Calu3 (cell line): ENCODE results near the gene CCL28. TPM values are rescaled to one million over a fixed set of nuclear protein-coding genes. Genes with fewer than 3 reads are reported as not detected.

Experiments used
- BruUV-seq: library from RNA; stranded (reverse); fragments of 400-500 nt; replicated peaks from 2 replicates; lab custom pipeline; 2021; lab: Mats Ljungman, UMichigan
- CTCF ChIA-PET: fragments of 300-600 bp; sonication (Branson Sonifier 250); formaldehyde crosslinking; loops from one replicate; lab custom pipeline; 2022; ENCODE audit warnings: antibody characterized with exemption; lab: Charles Lee
- DNase-seq: peaks from one replicate; pipeline ENCODE4 v3.0.0; 2022
- H3K27ac Mint-ChIP-seq: one replicate; pipeline ENCODE4 v1.8.0; 2022; ENCODE audit warnings: mixed read lengths; ENCODE audit not compliant: unreplicated experiment
- H3K27me3 Mint-ChIP-seq: one replicate; pipeline ENCODE4 v1.8.0; 2022; ENCODE audit warnings: mixed read lengths; ENCODE audit not compliant: unreplicated experiment
- H3K36me3 Mint-ChIP-seq: one replicate; pipeline ENCODE4 v1.8.0; 2022; ENCODE audit warnings: mild to moderate bottlenecking, moderate library complexity, mixed read lengths; ENCODE audit not compliant: insufficient read depth, unreplicated experiment
- H3K4me1 Mint-ChIP-seq: one replicate; pipeline ENCODE4 v1.8.0; 2022; ENCODE audit warnings: mild to moderate bottlenecking, low read depth, mixed read lengths; ENCODE audit not compliant: unreplicated experiment
- H3K4me3 Mint-ChIP-seq: one replicate; pipeline ENCODE4 v1.8.0; 2022; ENCODE audit warnings: mild to moderate bottlenecking, low read depth, moderate library complexity, mixed read lengths; ENCODE audit not compliant: unreplicated experiment
- H3K9me3 Mint-ChIP-seq: one replicate; pipeline ENCODE4 v1.8.0; 2022; ENCODE audit warnings: low read depth, mixed read lengths; ENCODE audit not compliant: unreplicated experiment
- intact Hi-C: fragments of 100-400 bp; cut with micrococcal nuclease; formaldehyde crosslinking; loops from one replicate; pipeline ENCODE4 v1.10.0; 2022; ENCODE audit not compliant: unreplicated experiment
- total RNA-seq: library from RNA; stranded (reverse); gene quantifications from 2 replicates; pipeline ENCODE4 v1.2.3, GENCODE V29; 2022
- TF ChIP-seq, protein P1 (sequence below): fragments of 200-600 bp; IDR thresholded peaks from one replicate; pipeline ENCODE4 v1.8.0; 2022; ENCODE audit warnings: antibody characterized with exemption; ENCODE audit not compliant: unreplicated experiment

CCL28 gene
- total RNA-seq, 1 experiment from 2014 or later, result 12.2 TPM

DNA sequence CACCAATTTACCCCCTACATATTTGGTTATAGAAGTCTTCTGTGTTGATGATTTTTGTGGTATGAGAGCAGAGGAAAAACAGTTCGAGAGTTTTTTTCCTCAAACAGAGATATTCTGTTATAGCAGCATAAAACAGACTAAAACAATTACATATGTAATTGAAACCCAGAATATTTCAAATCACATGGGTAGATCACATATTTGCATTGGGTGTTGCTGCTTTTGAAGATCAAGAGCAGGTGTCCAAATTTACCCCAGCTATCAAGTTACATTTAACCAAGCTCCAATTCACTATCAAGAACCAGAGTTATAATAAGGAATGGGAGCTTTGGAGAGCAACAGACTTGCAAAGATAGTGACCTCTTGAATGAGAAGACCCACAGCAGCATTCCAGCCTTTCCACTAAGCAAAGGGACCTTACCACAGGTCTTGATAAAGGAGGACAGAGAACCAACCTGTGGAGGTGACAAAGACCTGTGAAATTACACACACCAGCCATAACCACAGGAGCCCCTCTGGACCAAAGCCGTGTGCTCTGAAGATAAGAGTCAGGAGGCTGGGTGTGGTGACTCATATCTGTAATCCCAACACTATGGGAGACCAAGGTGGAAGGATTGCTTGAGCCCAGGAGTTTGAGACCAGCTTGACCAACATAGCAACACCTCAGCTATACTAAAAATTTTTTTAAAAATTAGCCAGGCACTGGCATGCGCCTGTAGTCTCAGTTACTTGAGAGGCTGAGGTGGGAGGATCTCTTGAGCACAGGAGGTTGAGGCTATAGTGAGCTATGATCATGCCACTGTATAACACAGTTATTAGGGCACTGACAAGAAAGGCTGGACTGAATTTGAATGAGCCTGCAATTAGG is 4.0 kb upstream of the CCL28 start:
- H3K4me3 Mint-ChIP-seq, result no peak overlapping the region
- H3K9me3 Mint-ChIP-seq, result no peaks in the 10 kb centered on the region
- TF ChIP-seq, protein P1, sequence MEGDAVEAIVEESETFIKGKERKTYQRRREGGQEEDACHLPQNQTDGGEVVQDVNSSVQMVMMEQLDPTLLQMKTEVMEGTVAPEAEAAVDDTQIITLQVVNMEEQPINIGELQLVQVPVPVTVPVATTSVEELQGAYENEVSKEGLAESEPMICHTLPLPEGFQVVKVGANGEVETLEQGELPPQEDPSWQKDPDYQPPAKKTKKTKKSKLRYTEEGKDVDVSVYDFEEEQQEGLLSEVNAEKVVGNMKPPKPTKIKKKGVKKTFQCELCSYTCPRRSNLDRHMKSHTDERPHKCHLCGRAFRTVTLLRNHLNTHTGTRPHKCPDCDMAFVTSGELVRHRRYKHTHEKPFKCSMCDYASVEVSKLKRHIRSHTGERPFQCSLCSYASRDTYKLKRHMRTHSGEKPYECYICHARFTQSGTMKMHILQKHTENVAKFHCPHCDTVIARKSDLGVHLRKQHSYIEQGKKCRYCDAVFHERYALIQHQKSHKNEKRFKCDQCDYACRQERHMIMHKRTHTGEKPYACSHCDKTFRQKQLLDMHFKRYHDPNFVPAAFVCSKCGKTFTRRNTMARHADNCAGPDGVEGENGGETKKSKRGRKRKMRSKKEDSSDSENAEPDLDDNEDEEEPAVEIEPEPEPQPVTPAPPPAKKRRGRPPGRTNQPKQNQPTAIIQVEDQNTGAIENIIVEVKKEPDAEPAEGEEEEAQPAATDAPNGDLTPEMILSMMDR, result no peak
- peaks cover 40% of the 10 kb centered on the region for H3K4me1 Mint-ChIP-seq
- no peak overlapping the region for H3K27ac Mint-ChIP-seq
- H3K27me3 Mint-ChIP-seq, result no peaks in the 10 kb centered on the region
- intact Hi-C loops, result no loop called here
- CTCF ChIA-PET, result interaction anchor here (0.6 to 1.3 kb wide), 4 partner anchors 26 to 208 kb away, joined by 3 to 4 read pairs (median 4); partner anchors contain the start of genes HMGCS1 and TMEM267
- no peak for DNase-seq
- peaks cover 5% of the 10 kb centered on the region for H3K36me3 Mint-ChIP-seq
- BruUV-seq, result no TSS peak

DNA sequence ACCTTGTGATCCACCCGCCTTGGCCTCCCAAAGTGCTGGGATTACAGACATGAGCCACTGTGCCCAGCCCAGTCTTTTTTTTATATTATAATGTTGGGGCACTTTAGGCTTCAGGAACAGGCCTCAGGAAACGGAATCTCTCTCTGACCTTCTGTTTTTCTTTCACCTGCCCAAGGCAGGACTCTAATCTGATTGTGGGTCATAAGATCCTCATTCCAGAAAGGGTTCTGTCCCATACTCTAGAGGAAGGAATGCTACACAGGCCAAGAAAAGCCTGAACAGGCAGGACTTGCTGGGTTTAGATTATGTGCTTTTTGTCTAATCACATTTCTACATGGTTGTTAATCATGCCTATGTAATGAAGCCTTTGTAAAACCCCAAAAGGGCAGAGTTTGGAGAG is 1.8 kb upstream of the CCL28 start:
- Mint-ChIP-seq H3K9me3 (no peaks in the 10 kb centered on the region), H3K36me3 (peaks cover 7% of the 10 kb centered on the region), H3K27me3 (no peaks in the 10 kb centered on the region), H3K27ac (no peak overlapping the region), H3K4me3 (no peak overlapping the region), H3K4me1 (peaks cover 46% of the 10 kb centered on the region)
- BruUV-seq, result no TSS peak
- TF ChIP-seq, protein P1, result no peak
- DNase-seq, result no peak
- CTCF ChIA-PET, result no interaction called here
- intact Hi-C loops, result no loop called here

DNA sequence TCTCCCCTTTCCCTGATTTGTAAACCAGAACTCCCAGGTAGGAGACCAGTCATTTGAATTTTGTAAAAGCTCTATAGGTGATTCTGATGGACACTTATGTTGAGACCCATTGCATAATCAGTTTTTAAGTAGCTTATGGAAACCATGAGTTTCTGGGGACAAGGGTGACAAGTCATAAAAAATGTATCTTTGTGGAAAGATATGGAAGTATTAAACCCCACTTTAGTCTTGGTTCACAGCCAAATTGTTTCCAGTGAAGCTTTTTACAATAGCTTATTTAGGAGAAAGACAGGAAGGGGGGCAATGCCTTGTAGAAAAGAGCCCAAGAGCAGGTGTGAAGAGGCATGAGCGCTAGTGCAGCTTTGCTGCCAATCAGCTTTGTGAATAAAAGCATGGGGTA is 453 bp upstream of the CCL28 start:
- no TSS peak for BruUV-seq
- Mint-ChIP-seq H3K36me3 (peaks cover 7% of the 10 kb centered on the region), H3K27me3 (no peaks in the 10 kb centered on the region), H3K4me3 (no peak overlapping the region), H3K27ac (no peak overlapping the region), H3K4me1 (peaks cover 46% of the 10 kb centered on the region), H3K9me3 (no peaks in the 10 kb centered on the region)
- CTCF ChIA-PET, result interaction anchor here (1.1 kb wide), 1 partner anchor 71 kb away, joined by 4 read pairs; the partner anchor contains the start of gene TMEM267
- DNase-seq, result no peak
- intact Hi-C loops, result no loop called here
- TF ChIP-seq, protein P1, result no peak

DNA sequence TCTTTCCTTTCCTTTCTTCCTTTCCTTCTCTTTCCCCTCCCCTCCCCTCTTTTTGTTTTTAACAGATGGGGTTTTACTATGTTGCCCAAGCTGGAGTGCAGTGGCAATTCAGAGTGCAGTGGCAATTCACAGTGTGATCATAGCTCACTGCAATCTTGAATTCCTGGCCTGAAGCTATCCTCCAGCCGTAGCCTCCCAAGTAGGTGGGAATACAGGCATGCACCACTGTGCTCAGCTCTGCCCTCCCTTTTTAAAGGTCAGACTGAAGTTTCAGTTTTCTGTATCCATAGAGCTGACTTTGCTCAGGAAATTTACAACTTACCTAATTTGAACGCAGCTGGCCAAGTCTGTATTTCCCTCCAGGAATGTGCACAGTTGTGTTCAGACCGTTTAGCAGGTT is 696 bp downstream of the CCL28 start:
- H3K4me1 Mint-ChIP-seq, result peaks cover 46% of the 10 kb centered on the region
- intact Hi-C loops, result loop anchor here (2.0 kb wide), 1 partner anchor 15 kb away; no protein-coding TSS in a partner anchor
- BruUV-seq, result no TSS peak
- CTCF ChIA-PET, result interaction anchor here (1.1 to 1.7 kb wide), 4 partner anchors 9 to 74 kb away, joined by 3 to 11 read pairs (median 4); partner anchors contain the start of gene TMEM267
- H3K9me3 Mint-ChIP-seq, result no peaks in the 10 kb centered on the region
- DNase-seq, result no peak
- H3K27ac Mint-ChIP-seq, result peak overlapping the region; percentile 23
- H3K27me3 Mint-ChIP-seq, result no peaks in the 10 kb centered on the region
- TF ChIP-seq, protein P1, result no peak
- no peak overlapping the region for H3K4me3 Mint-ChIP-seq
- H3K36me3 Mint-ChIP-seq, result peaks cover 7% of the 10 kb centered on the region
